IMR-90 (cell line): ENCODE data around the gene NBEA. TPM values are rescaled to one million over a fixed set of nuclear protein-coding genes. Genes with fewer than 3 reads are reported as not detected.

Experiments used
- ATAC-seq: fragments of 200-7000 bp; cut with Tn5 transposase; 2 replicates; pipeline ENCODE4 v1.9.1; 2020; ENCODE audit warnings: low read depth, mild to moderate bottlenecking, moderate library complexity
- BruUV-seq: library from RNA; stranded (reverse); fragments of 400-500 nt; replicated peaks from 2 replicates; lab custom pipeline; 2021; lab: Mats Ljungman, UMichigan
- CTCF ChIA-PET: fragments of 300-600 bp; formaldehyde crosslinking; extraction: SDS; loops from one replicate; lab custom pipeline; 2021; ENCODE audit warnings: antibody characterized with exemption; lab: Yijun Ruan, JAX
- POLR2A ChIA-PET: fragments of 300-600 bp; sonication (Branson Sonifier 250); formaldehyde crosslinking; loops from one replicate; lab custom pipeline; 2022; ENCODE audit warnings: antibody characterized with exemption; ENCODE audit not compliant: unreplicated experiment; lab: Charles Lee
- DNase-seq: peaks from one replicate; pipeline ENCODE4 v3.0.0; 2013
- H2AFZ ChIP-seq: replicated peaks from 2 replicates; pipeline ENCODE3; 2013; ENCODE audit warnings: low read length, mild to moderate bottlenecking; ENCODE audit not compliant: poor library complexity
- H2AK5ac ChIP-seq: 2 replicates; pipeline ENCODE4 v1.6.1; 2013; ENCODE audit warnings: low read depth, low read length, inconsistent platforms
- H2AK9ac ChIP-seq: replicated peaks from 2 replicates; pipeline ENCODE3; 2013; ENCODE audit warnings: mild to moderate bottlenecking, low read depth, low read length, moderate library complexity; ENCODE audit not compliant: poor library complexity
- H2BK120ac ChIP-seq: 2 replicates; pipeline ENCODE4 v1.6.1; 2013; ENCODE audit warnings: low read depth, low read length, inconsistent platforms
- H2BK15ac ChIP-seq: 3 replicates; pipeline ENCODE4 v1.6.1; 2013; ENCODE audit warnings: low read depth, low read length, inconsistent platforms
- H2BK20ac ChIP-seq: 2 replicates; pipeline ENCODE4 v1.6.1; 2013; ENCODE audit warnings: low read depth, mild to moderate bottlenecking, inconsistent platforms, low read length, moderate library complexity
- H2BK5ac ChIP-seq: 2 replicates; pipeline ENCODE4 v1.6.1; 2013; ENCODE audit warnings: mild to moderate bottlenecking, low read depth, low read length, inconsistent platforms; ENCODE audit not compliant: poor library complexity, severe bottlenecking
- H3K14ac ChIP-seq: replicated peaks from 2 replicates; pipeline ENCODE4 v1.6.1; 2013; ENCODE audit warnings: low read depth, low read length, inconsistent platforms
- H3K18ac ChIP-seq: 2 replicates; pipeline ENCODE4 v1.6.1; 2013; ENCODE audit warnings: low read depth, low read length, control low read depth
- H3K23ac ChIP-seq: 2 replicates; pipeline ENCODE4 v1.6.1; 2013; ENCODE audit warnings: low read depth, low read length, inconsistent platforms
- H3K27ac ChIP-seq: 2 replicates; pipeline ENCODE4 v1.5.1; 2013; ENCODE audit warnings: mild to moderate bottlenecking, control low read depth, low read length; ENCODE audit not compliant: insufficient read depth
- H3K27me3 ChIP-seq: 2 replicates; pipeline ENCODE4 v1.6.1; 2013; ENCODE audit warnings: low read length; ENCODE audit not compliant: control insufficient read depth, insufficient read depth
- H3K36me3 ChIP-seq: 2 replicates; pipeline ENCODE4 v1.6.1; 2013; ENCODE audit warnings: low read length, mixed read lengths; ENCODE audit not compliant: control insufficient read depth, insufficient read depth
- H3K4ac ChIP-seq: 2 replicates; pipeline ENCODE4 v1.6.1; 2013; ENCODE audit warnings: low read depth, low read length, inconsistent platforms
- H3K4me1 ChIP-seq: 2 replicates; pipeline ENCODE4 v1.6.1; 2013; ENCODE audit warnings: low read length, mixed read lengths; ENCODE audit not compliant: control insufficient read depth, insufficient read depth
- H3K4me2 ChIP-seq: 2 replicates; pipeline ENCODE4 v1.6.1; 2013; ENCODE audit warnings: low read depth, mild to moderate bottlenecking, control low read depth, low read length, moderate library complexity
- H3K4me3 ChIP-seq: 2 replicates; pipeline ENCODE4 v1.5.1; 2013; ENCODE audit warnings: low read depth, mild to moderate bottlenecking, control low read depth, low read length, moderate library complexity; ENCODE audit not compliant: insufficient read depth
- H3K56ac ChIP-seq: 2 replicates; pipeline ENCODE4 v1.6.1; 2013; ENCODE audit warnings: low read length, inconsistent platforms; ENCODE audit not compliant: insufficient read depth; ENCODE audit errors: extremely low read depth
- H3K79me1 ChIP-seq, 2 experiments: 2 replicates each; pipeline ENCODE4 v1.6.1; 2013; ENCODE audit warnings: low read length in 2 of 2, inconsistent platforms in 1 of 2, low read depth in 1 of 2
- H3K9ac ChIP-seq: 2 replicates; pipeline ENCODE4 v1.6.1; 2013; ENCODE audit warnings: low read depth, low read length, control low read depth
- H3K9me1 ChIP-seq: 2 replicates; pipeline ENCODE4 v1.6.1; 2013; ENCODE audit warnings: low read length, inconsistent platforms; ENCODE audit not compliant: insufficient read depth
- H3K9me3 ChIP-seq: 2 replicates; pipeline ENCODE4 v1.6.1; 2013; ENCODE audit warnings: low read length; ENCODE audit not compliant: control insufficient read depth, insufficient read depth
- H4K20me1 ChIP-seq: 2 replicates; pipeline ENCODE4 v1.6.1; 2013; ENCODE audit warnings: low read length, inconsistent platforms; ENCODE audit not compliant: insufficient read depth
- H4K5ac ChIP-seq: 2 replicates; pipeline ENCODE4 v1.6.1; 2013; ENCODE audit warnings: mild to moderate bottlenecking, low read depth, low read length, control low read depth
- H4K8ac ChIP-seq, 2 experiments: 2 replicates each; pipeline ENCODE4 v1.6.1; 2013; ENCODE audit warnings: low read depth in 2 of 2, low read length in 2 of 2, control low read depth in 1 of 2, inconsistent platforms in 1 of 2
- H4K91ac ChIP-seq: 2 replicates; pipeline ENCODE4 v1.6.1; 2013; ENCODE audit warnings: low read depth, low read length, inconsistent platforms; ENCODE audit not compliant: insufficient read depth
- BHLHE40 ChIP-seq: fragments of 150-350 bp; IDR thresholded peaks from 2 replicates; pipeline ENCODE4 v1.6.1; 2016; ENCODE audit warnings: mild to moderate bottlenecking, low read depth, low read length
- CEBPB ChIP-seq: IDR thresholded peaks from 2 replicates; pipeline ENCODE4 v1.6.1; 2012; ENCODE audit warnings: low read depth, low read length, improper control_type of control experiment
- FOS ChIP-seq: fragments of 150-350 bp; IDR thresholded peaks from 2 replicates; pipeline ENCODE4 v1.6.1; 2016; ENCODE audit warnings: low read depth, low read length
- MAFK ChIP-seq: IDR thresholded peaks from 2 replicates; pipeline ENCODE4 v1.6.1; 2012; ENCODE audit warnings: low read depth, low read length, improper control_type of control experiment
- MAZ ChIP-seq: IDR thresholded peaks from 2 replicates; pipeline ENCODE4 v1.6.1; 2012; ENCODE audit warnings: low read depth, mild to moderate bottlenecking, low read length, improper control_type of control experiment, moderate library complexity, borderline replicate concordance
- MXI1 ChIP-seq: IDR thresholded peaks from 2 replicates; pipeline ENCODE4 v1.6.1; 2012; ENCODE audit warnings: low read depth, mild to moderate bottlenecking, low read length, moderate library complexity, borderline replicate concordance
- NFE2L2 ChIP-seq: fragments of 150-350 bp; IDR thresholded peaks from 2 replicates; pipeline ENCODE4 v1.6.1; 2016; ENCODE audit warnings: low read depth, mild to moderate bottlenecking, low read length
- RAD21 ChIP-seq: IDR thresholded peaks from 2 replicates; pipeline ENCODE4 v1.6.1; 2012; ENCODE audit warnings: low read length, improper control_type of control experiment
- RCOR1 ChIP-seq: IDR thresholded peaks from 2 replicates; pipeline ENCODE4 v1.6.1; 2012; ENCODE audit warnings: mild to moderate bottlenecking, low read length, improper control_type of control experiment; ENCODE audit not compliant: insufficient replicate concordance
- RFX5 ChIP-seq: IDR thresholded peaks from 2 replicates; pipeline ENCODE4 v1.8.0; 2012; ENCODE audit warnings: low read depth, mild to moderate bottlenecking, low read length, moderate library complexity
- SMC3 ChIP-seq: fragments of 150-350 bp; IDR thresholded peaks from 2 replicates; pipeline ENCODE4 v1.6.1; 2016; ENCODE audit warnings: low read depth, mild to moderate bottlenecking, antibody characterized with exemption, low read length, moderate library complexity
- WGBS, 2 experiments: methylation state at CpG; one replicate each; pipeline versions ENCODE4 v1.1.5 to v1.1.7; 2013; ENCODE audit warnings: missing lambda C conversion rate in 2 of 2; ENCODE audit not compliant: insufficient read length in 1 of 2; ENCODE audit errors: extremely low coverage in 2 of 2; 5-methylcytosine and 5-hydroxymethylcytosine counted together
- dilution Hi-C: fragments of 300-500 bp; cut with HindIII; formaldehyde crosslinking; loops from one replicate; pipeline ENCODE4 v1.14.3; 2018; ENCODE audit warnings: low sequenced_read_pairs; ENCODE audit not compliant: unreplicated experiment
- in situ Hi-C: fragments of 300-500 bp; cut with MboI; formaldehyde crosslinking; loops from 3 replicates; pipeline ENCODE4 v1.14.3; 2019; ENCODE audit warnings: low sequenced_read_pairs, inconsistent platforms, mixed read lengths
- intact Hi-C: fragments of 100-400 bp; cut with micrococcal nuclease; formaldehyde crosslinking; loops from 2 replicates; pipeline ENCODE4 v1.10.0; 2022
- polyA plus RNA-seq, 3 experiments: library from polyadenylated mRNA; depleted of rRNA; stranded (reverse); fragments of >200 nt; gene quantifications; 2 replicates each; pipeline ENCODE4 v1.2.3, GENCODE V29; 2012; ENCODE audit warnings: low replicate concordance in 1 of 3
- total RNA-seq: library from RNA; depleted of rRNA; stranded (reverse); fragments of >200 nt; gene quantifications from 2 replicates; pipeline ENCODE4 v1.2.3, GENCODE V29; 2012
- TF ChIP-seq, protein P1 (sequence below): conservative IDR thresholded peaks from 2 replicates; pipeline ENCODE4 v1.5.1; 2012; ENCODE audit warnings: mild to moderate bottlenecking, low read depth, low read length, improper control_type of control experiment
- TF ChIP-seq, protein P2 (sequence below): fragments of 150-350 bp; IDR thresholded peaks from 2 replicates; pipeline ENCODE4 v1.6.1; 2017; ENCODE audit warnings: mild to moderate bottlenecking, antibody characterized with exemption, low read length, low read depth
- TF ChIP-seq, protein P3 (sequence below): fragments of 150-350 bp; IDR thresholded peaks from 2 replicates; pipeline ENCODE4 v1.6.1; 2016; ENCODE audit warnings: low read depth, mild to moderate bottlenecking, low read length, moderate library complexity, borderline replicate concordance

Gene NBEA
- total and polyA plus RNA-seq, 2 of the 4 experiments (the other 2 are of a cell fraction) = 0.82 to 2.2 TPM

DNA sequence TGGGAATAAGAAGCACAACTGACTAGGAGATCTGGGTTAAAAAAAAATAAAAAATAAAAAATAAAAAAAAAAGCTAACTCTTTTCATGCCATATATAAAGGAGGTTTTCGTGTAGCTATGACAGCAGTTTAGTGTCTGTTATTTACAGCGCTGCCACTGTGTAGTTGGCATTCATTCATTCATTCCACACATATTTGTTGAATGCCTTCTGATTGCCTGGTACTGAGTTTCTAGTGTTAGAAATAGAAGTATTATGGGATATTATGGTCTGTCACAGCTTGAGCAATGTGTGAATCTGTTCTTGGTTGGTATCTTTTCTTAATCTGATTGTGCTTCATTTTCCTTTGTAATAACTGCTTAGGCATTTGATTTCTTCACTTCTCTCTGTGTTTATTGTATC is 237.4 kb downstream of the NBEA start:
- Histone ChIP-seq H3K56ac (no peak overlapping the region), H2AFZ (no peak overlapping the region), H3K9ac (no peak overlapping the region), H2AK5ac (no peak overlapping the region), H2BK20ac (no peak overlapping the region), H3K9me3 (no peaks in the 10 kb centered on the region), H3K27ac (no peak overlapping the region), H3K18ac (no peak overlapping the region), H2BK5ac (no peak overlapping the region), H3K14ac (no peak overlapping the region), H4K91ac (no peak overlapping the region), H3K27me3 (no peaks in the 10 kb centered on the region), H2BK15ac (no peak overlapping the region), H3K9me1 (no peaks in the 10 kb centered on the region), H4K5ac (no peak overlapping the region), H3K79me1 (no peaks in the 10 kb centered on the region), H2BK120ac (no peak overlapping the region), H3K4me3 (no peak overlapping the region), H2AK9ac (no peak overlapping the region), H3K36me3 (no peaks in the 10 kb centered on the region), H3K4me1 (no peaks in the 10 kb centered on the region), H3K4ac (no peak overlapping the region), H3K23ac (no peak overlapping the region), H4K20me1 (no peaks in the 10 kb centered on the region), H4K8ac (no peak overlapping the region), H3K4me2 (no peak overlapping the region)
- intact Hi-C loops (loop anchor here (10.0 kb wide), 1 partner anchor 775 kb away; no protein-coding TSS in a partner anchor), dilution Hi-C loops (no loop called here), in situ Hi-C loops (no loop called here)
- DNase-seq (no peak), ATAC-seq (no peak; the same call in 1 of the 2 replicates)
- TF ChIP-seq, protein P1, sequence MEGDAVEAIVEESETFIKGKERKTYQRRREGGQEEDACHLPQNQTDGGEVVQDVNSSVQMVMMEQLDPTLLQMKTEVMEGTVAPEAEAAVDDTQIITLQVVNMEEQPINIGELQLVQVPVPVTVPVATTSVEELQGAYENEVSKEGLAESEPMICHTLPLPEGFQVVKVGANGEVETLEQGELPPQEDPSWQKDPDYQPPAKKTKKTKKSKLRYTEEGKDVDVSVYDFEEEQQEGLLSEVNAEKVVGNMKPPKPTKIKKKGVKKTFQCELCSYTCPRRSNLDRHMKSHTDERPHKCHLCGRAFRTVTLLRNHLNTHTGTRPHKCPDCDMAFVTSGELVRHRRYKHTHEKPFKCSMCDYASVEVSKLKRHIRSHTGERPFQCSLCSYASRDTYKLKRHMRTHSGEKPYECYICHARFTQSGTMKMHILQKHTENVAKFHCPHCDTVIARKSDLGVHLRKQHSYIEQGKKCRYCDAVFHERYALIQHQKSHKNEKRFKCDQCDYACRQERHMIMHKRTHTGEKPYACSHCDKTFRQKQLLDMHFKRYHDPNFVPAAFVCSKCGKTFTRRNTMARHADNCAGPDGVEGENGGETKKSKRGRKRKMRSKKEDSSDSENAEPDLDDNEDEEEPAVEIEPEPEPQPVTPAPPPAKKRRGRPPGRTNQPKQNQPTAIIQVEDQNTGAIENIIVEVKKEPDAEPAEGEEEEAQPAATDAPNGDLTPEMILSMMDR = no peak
- TF ChIP-seq NFE2L2 (no peak), BHLHE40 (no peak), MXI1 (no peak), SMC3 (no peak), RAD21 (no peak), MAZ (no peak), RFX5 (no peak), RCOR1 (no peak), CEBPB (no peak), MAFK (no peak), FOS (no peak)
- TF ChIP-seq, protein P2, sequence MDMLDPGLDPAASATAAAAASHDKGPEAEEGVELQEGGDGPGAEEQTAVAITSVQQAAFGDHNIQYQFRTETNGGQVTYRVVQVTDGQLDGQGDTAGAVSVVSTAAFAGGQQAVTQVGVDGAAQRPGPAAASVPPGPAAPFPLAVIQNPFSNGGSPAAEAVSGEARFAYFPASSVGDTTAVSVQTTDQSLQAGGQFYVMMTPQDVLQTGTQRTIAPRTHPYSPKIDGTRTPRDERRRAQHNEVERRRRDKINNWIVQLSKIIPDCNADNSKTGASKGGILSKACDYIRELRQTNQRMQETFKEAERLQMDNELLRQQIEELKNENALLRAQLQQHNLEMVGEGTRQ = no peak
- TF ChIP-seq, protein P3, sequence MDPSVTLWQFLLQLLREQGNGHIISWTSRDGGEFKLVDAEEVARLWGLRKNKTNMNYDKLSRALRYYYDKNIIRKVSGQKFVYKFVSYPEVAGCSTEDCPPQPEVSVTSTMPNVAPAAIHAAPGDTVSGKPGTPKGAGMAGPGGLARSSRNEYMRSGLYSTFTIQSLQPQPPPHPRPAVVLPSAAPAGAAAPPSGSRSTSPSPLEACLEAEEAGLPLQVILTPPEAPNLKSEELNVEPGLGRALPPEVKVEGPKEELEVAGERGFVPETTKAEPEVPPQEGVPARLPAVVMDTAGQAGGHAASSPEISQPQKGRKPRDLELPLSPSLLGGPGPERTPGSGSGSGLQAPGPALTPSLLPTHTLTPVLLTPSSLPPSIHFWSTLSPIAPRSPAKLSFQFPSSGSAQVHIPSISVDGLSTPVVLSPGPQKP = no peak
- no TSS peak for BruUV-seq
- WGBS, 2 experiments = no CpG with 5 or more reads among the region's 2 CpGs
- POLR2A ChIA-PET = no interaction called here
- CTCF ChIA-PET = interaction anchor here (1.4 kb wide), 1 partner anchor 15 kb away, joined by 4 read pairs; no protein-coding TSS in a partner anchor
